Measurements from ENCODE around the gene RBM41. TPM values are rescaled to one million over a fixed set of nuclear protein-coding genes. Genes with fewer than 3 reads are reported as not detected.

Gene RBM41
- total RNA-seq, 1 experiment from 2014 or later, result 19.4 TPM

DNA sequence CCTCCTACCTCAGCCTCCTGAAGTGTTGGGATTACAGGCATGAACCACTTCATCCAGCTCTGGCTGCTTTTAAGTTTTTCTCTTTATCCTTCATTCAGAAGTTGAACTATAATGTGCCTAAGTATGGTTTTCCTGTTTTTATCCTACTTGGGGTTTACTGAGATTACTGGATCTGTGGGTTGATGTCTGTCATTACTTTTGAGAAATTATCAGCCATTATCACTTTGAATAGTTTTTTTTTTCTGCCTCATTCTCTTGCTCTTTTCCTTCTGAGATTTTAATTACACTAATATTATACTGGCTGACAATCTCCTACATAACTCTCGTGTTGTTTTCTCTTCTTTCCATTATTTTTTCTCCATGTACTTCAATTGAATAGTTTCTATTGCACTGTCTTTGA, 71.0 kb downstream of the RBM41 start:
- TF ChIP-seq, protein P1, sequence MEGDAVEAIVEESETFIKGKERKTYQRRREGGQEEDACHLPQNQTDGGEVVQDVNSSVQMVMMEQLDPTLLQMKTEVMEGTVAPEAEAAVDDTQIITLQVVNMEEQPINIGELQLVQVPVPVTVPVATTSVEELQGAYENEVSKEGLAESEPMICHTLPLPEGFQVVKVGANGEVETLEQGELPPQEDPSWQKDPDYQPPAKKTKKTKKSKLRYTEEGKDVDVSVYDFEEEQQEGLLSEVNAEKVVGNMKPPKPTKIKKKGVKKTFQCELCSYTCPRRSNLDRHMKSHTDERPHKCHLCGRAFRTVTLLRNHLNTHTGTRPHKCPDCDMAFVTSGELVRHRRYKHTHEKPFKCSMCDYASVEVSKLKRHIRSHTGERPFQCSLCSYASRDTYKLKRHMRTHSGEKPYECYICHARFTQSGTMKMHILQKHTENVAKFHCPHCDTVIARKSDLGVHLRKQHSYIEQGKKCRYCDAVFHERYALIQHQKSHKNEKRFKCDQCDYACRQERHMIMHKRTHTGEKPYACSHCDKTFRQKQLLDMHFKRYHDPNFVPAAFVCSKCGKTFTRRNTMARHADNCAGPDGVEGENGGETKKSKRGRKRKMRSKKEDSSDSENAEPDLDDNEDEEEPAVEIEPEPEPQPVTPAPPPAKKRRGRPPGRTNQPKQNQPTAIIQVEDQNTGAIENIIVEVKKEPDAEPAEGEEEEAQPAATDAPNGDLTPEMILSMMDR (conservative IDR thresholded peaks at IDR 0.05), result no peak
- H2AFZ ChIP-seq (ENCODE audit: low read length), result no peak overlapping the region
- no peak overlapping the region for H2BK15ac ChIP-seq (ENCODE audit: low read depth, low read length)
- H4K20me1 ChIP-seq (ENCODE audit: control insufficient read depth, insufficient read depth, insufficient read length), result no peaks in the 10 kb centered on the region
- H4K5ac ChIP-seq (ENCODE audit: insufficient read length, low read depth, low read length), result no peak overlapping the region
- no peak overlapping the region for H3K14ac ChIP-seq (ENCODE audit: insufficient read depth, low read length)
- Mint-ChIP-seq H3K27ac (no peak overlapping the region), H3K9me3 (peaks cover 7 to 47% of the 10 kb centered on the region in 2 experiments; a peak in 4 of 5 replicates), H3K4me1 (no peaks in the 10 kb centered on the region), H3K36me3 (ENCODE audit: insufficient read depth in 1 of 3, low read depth in 3 of 3) (peaks cover 2 to 7% (median 7%) of the 10 kb centered on the region in 3 experiments; a peak in 3 of 7 replicates), H3K4me3 (no peak overlapping the region), H3K27me3 (ENCODE audit: low read depth) (no peaks in the 10 kb centered on the region)
- H2BK120ac ChIP-seq (ENCODE audit: low read depth, low read length, poor library complexity, severe bottlenecking), result no peak overlapping the region
- no peak overlapping the region for H4K91ac ChIP-seq (ENCODE audit: insufficient read length, low read depth, low read length)
- H3K9ac ChIP-seq (ENCODE audit: extremely low read depth, insufficient read length, low read length), result no peak overlapping the region
- no peak overlapping the region for H3K4ac ChIP-seq (ENCODE audit: low read depth, low read length)
- no peak overlapping the region for H3K18ac ChIP-seq (ENCODE audit: insufficient read length, low read depth, low read length)
- no peaks in the 10 kb centered on the region for H3K79me1 ChIP-seq (ENCODE audit: insufficient read depth, low read depth, low read length, poor library complexity, severe bottlenecking)
- H3K4me1 ChIP-seq (ENCODE audit: insufficient read depth, low read length), result no peaks in the 10 kb centered on the region
- WGBS (ENCODE audit: extremely low coverage, insufficient read length, low lambda C conversion rate), result no CpG with 5 or more reads among the region's 1 CpG
- no peaks in the 10 kb centered on the region for H3K9me3 ChIP-seq (ENCODE audit: control insufficient read depth, low read depth, low read length)
- DNase-seq, result no peak
- no peak overlapping the region for H3K56ac ChIP-seq (ENCODE audit: insufficient read length, low read depth, low read length)
- no peak overlapping the region for H4K8ac ChIP-seq (replicated peaks; ENCODE audit: insufficient read length, low read depth, low read length)
- no peaks in the 10 kb centered on the region for H3K27me3 ChIP-seq (ENCODE audit: insufficient read depth, low read length)
- no peaks in the 10 kb centered on the region for H3K79me2 ChIP-seq (ENCODE audit: insufficient read depth, low read length)
- H3K23ac ChIP-seq (ENCODE audit: insufficient read length, low read depth, low read length), result no peak overlapping the region
- H2AK5ac ChIP-seq (ENCODE audit: insufficient read length, low read length), result no peak overlapping the region
- no peak overlapping the region for H2BK5ac ChIP-seq (ENCODE audit: insufficient read length, low read length)
- H3K27ac ChIP-seq (ENCODE audit: insufficient read length, low read depth, low read length), result no peak overlapping the region
- H3K4me2 ChIP-seq (ENCODE audit: insufficient read depth, insufficient read length, low read length), result no peak overlapping the region
- no peak overlapping the region for H2BK20ac ChIP-seq (ENCODE audit: low read depth, low read length, poor library complexity, severe bottlenecking)
- H3T11ph ChIP-seq (ENCODE audit: low read length), result no peak overlapping the region
- no peak overlapping the region for H2BK12ac ChIP-seq (ENCODE audit: insufficient read length, low read depth, low read length)
- no peaks in the 10 kb centered on the region for H3K23me2 ChIP-seq (ENCODE audit: insufficient read length, low read depth, low read length, poor library complexity, severe bottlenecking)
